PC-3 (cell line): ENCODE data around the gene HSF2BP.

ENCODE experiments used
- EZH2 ChIP-seq: fragments of 300-600 bp; sonication (generic); IDR thresholded peaks from one replicate; pipeline ENCODE4 v1.6.1; 2017; ENCODE audit warnings: antibody characterized with exemption, mild to moderate bottlenecking, low read length; ENCODE audit not compliant: unreplicated experiment
- EZH2phosphoT487 ChIP-seq: fragments of 300-600 bp; sonication (generic); IDR thresholded peaks from 2 replicates; pipeline ENCODE4 v1.6.1; 2018; ENCODE audit warnings: mild to moderate bottlenecking, antibody characterized with exemption, low read length, borderline replicate concordance
- TF ChIP-seq, protein P1 (sequence below): fragments of 300-600 bp; sonication (generic); conservative IDR thresholded peaks from 2 replicates; pipeline ENCODE4 v1.5.1; 2017; ENCODE audit warnings: antibody characterized with exemption, low read depth, mild to moderate bottlenecking, low read length

DNA sequence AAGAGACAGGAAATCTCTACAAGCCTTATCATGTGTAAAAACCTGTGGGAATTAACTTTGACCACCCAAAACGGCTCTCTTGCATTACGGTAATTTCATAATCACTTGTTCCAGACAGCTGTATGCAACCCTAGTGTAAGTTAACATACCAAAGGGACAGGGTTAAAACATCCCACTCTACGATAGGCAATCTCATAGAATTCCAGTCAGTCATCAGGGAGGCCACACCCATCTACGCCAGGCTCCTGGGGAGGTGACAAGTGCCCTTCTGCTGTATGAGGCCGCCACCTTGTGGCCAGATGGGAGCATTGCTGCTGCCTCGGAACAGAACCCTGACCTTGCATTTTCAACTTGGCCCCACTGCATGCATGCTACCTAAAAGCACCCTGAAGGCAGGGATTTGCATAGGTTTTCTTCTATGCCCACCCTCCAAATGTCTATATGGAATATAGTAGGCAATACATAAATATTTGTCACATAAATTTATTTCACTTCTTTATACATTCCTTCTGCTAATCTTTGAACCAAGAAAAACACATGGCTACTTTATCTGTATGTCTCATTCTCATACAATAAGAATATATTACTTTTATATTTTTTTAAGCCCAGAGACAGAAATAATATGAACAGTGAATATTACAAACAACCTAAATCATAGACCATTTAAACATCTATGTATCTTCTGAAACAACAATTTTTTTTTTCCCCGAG is 12.6 kb downstream of the HSF2BP start:
- TF ChIP-seq, protein P1, sequence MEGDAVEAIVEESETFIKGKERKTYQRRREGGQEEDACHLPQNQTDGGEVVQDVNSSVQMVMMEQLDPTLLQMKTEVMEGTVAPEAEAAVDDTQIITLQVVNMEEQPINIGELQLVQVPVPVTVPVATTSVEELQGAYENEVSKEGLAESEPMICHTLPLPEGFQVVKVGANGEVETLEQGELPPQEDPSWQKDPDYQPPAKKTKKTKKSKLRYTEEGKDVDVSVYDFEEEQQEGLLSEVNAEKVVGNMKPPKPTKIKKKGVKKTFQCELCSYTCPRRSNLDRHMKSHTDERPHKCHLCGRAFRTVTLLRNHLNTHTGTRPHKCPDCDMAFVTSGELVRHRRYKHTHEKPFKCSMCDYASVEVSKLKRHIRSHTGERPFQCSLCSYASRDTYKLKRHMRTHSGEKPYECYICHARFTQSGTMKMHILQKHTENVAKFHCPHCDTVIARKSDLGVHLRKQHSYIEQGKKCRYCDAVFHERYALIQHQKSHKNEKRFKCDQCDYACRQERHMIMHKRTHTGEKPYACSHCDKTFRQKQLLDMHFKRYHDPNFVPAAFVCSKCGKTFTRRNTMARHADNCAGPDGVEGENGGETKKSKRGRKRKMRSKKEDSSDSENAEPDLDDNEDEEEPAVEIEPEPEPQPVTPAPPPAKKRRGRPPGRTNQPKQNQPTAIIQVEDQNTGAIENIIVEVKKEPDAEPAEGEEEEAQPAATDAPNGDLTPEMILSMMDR: peak; percentile 99
- TF ChIP-seq EZH2 (no peak), EZH2phosphoT487 (no peak)
